Measurements from ENCODE around the gene RPS6KA2. TPM values are rescaled to one million over a fixed set of nuclear protein-coding genes. Genes with fewer than 3 reads are reported as not detected.

The RPS6KA2 gene
- total RNA-seq, 1 experiment from 2014 or later: 12.3 TPM

DNA sequence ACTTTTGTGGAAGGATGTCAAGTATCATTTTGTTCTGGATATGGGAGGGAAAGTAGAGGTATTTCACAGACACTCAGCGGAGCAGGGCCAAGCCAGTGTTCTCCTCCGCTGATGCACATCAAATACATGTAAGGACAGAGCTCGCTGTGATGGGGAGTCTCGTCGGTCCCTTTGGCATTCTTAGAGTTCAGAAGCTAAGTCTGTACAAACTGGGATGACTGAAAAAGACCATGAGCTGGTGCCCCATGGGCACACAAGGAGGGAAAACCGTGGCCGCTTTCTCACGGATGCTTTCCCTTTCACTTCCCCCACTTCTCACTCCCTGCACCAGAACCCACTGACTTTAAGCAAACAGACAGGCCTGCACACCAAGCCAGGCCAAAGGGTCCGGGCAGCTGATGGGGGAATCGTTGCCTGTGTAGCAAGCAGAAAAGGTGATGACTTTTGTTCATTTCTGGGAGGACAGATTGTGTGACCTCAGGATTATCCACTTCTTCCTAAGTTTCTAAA lies 216.6 kb downstream of the RPS6KA2 start:
- no CpG with 5 or more reads among the region's 10 CpGs for WGBS (ENCODE audit: extremely low coverage, insufficient read length, low lambda C conversion rate)

More for the DNA sequence above, 216.6 kb downstream of the RPS6KA2 start:
- Histone ChIP-seq H4K91ac (ENCODE audit: insufficient read length, low read depth, low read length) (no peak overlapping the region), H3K79me1 (ENCODE audit: insufficient read depth, low read depth, low read length, poor library complexity, severe bottlenecking) (no peaks in the 10 kb centered on the region), H3K27me3 (ENCODE audit: insufficient read depth, low read length) (no peaks in the 10 kb centered on the region), H3K14ac (ENCODE audit: insufficient read depth, low read length) (no peak overlapping the region; the same call in 1 of the 2 replicates), H3K56ac (ENCODE audit: insufficient read length, low read depth, low read length) (no peak overlapping the region), H3K9ac (ENCODE audit: extremely low read depth, insufficient read length, low read length) (no peak overlapping the region), H2BK15ac (ENCODE audit: low read depth, low read length) (no peak overlapping the region), H3K4me1 (ENCODE audit: insufficient read depth, low read length) (0 out of 2 replicates have a peak, but pooled peaks cover 5% of the 10 kb centered on the region), H2AK5ac (ENCODE audit: insufficient read length, low read length) (no peak overlapping the region), H2BK120ac (ENCODE audit: low read depth, low read length, poor library complexity, severe bottlenecking) (no peak overlapping the region), H2BK20ac (ENCODE audit: low read depth, low read length, poor library complexity, severe bottlenecking) (no peak overlapping the region), H3K4ac (ENCODE audit: low read depth, low read length) (no peak overlapping the region), H3K79me2 (ENCODE audit: insufficient read depth, low read length) (no peaks in the 10 kb centered on the region), H2BK5ac (ENCODE audit: insufficient read length, low read length) (no peak overlapping the region), H4K8ac (replicated peaks; ENCODE audit: insufficient read length, low read depth, low read length) (no peak overlapping the region), H3K18ac (ENCODE audit: insufficient read length, low read depth, low read length) (no peak overlapping the region), H4K20me1 (ENCODE audit: control insufficient read depth, insufficient read depth, insufficient read length) (no peaks in the 10 kb centered on the region), H3K23me2 (ENCODE audit: insufficient read length, low read depth, low read length, poor library complexity, severe bottlenecking) (no peaks in the 10 kb centered on the region), H3K23ac (ENCODE audit: insufficient read length, low read depth, low read length) (no peak overlapping the region), H2AFZ (ENCODE audit: low read length) (no peak overlapping the region), H3K27ac (ENCODE audit: insufficient read length, low read depth, low read length) (no peak overlapping the region), H4K5ac (ENCODE audit: insufficient read length, low read depth, low read length) (no peak overlapping the region), H3T11ph (ENCODE audit: low read length) (no peak overlapping the region), H2BK12ac (ENCODE audit: insufficient read length, low read depth, low read length) (no peak overlapping the region), H3K9me3 (ENCODE audit: control insufficient read depth, low read depth, low read length) (no peaks in the 10 kb centered on the region), H3K4me2 (ENCODE audit: insufficient read depth, insufficient read length, low read length) (no peak overlapping the region)
- TF ChIP-seq, protein P1, sequence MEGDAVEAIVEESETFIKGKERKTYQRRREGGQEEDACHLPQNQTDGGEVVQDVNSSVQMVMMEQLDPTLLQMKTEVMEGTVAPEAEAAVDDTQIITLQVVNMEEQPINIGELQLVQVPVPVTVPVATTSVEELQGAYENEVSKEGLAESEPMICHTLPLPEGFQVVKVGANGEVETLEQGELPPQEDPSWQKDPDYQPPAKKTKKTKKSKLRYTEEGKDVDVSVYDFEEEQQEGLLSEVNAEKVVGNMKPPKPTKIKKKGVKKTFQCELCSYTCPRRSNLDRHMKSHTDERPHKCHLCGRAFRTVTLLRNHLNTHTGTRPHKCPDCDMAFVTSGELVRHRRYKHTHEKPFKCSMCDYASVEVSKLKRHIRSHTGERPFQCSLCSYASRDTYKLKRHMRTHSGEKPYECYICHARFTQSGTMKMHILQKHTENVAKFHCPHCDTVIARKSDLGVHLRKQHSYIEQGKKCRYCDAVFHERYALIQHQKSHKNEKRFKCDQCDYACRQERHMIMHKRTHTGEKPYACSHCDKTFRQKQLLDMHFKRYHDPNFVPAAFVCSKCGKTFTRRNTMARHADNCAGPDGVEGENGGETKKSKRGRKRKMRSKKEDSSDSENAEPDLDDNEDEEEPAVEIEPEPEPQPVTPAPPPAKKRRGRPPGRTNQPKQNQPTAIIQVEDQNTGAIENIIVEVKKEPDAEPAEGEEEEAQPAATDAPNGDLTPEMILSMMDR (conservative IDR thresholded peaks at IDR 0.05): no peak
- Mint-ChIP-seq H3K4me1 (peaks cover 8 to 16% of the 10 kb centered on the region in 2 experiments), H3K36me3 (ENCODE audit: insufficient read depth in 1 of 3, low read depth in 3 of 3) (peaks cover 4 to 8% (median 4%) of the 10 kb centered on the region in 3 experiments; a peak in 6 of 7 replicates), H3K9me3 (no peaks in the 10 kb centered on the region), H3K4me3 (no peak overlapping the region), H3K27me3 (ENCODE audit: low read depth) (no peaks in the 10 kb centered on the region; the same call in 1 of the 2 replicates), H3K27ac (no peak overlapping the region; a peak in 1 of 7 replicates)
- DNase-seq: no peak
